Fibroblast of skin of abdomen (primary cell): ENCODE measurements around the gene NIN.
"Not testable (repeated sequence)": the region's sequence is repeated elsewhere in the genome, so short reads cannot be mapped to it uniquely, and the experiment has no call there.

Source experiments
- DNase-seq: peaks from one replicate; pipeline ENCODE4 v3.0.0-alpha.2; 2013

Gene NIN

DNA sequence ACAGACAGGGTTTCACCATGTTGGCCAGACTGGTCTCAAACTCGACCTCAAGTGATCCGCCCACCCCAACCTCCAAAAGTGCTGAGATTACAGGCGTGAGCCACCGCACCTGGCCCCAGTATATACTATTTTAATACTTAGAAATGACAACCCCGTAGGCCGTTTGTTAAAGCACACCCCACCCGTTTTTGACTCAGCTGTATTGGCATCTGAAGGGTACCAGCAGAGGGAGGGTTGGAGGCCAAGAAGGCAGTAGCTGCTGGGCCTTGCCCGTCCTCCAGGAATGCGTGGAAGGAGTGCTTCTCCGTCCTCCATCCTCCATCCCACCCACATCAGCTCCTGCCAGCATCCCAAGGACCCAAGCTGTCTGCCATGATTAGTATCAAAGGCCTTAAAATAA, 6.3 kb upstream of the NIN start:
- no peak for DNase-seq

- no peak for DNase-seq
Observed at GRCh38 chr14:50836515-50836914, 5.6 kb upstream of the NIN start.

GRCh38 chr14:50835280-50835679, 4.3 kb upstream of the NIN start:
- DNase-seq: peak; percentile 59

GRCh38 chr14:50834802-50835276, 3.9 kb upstream of the NIN start:
- no peak for DNase-seq

DNA sequence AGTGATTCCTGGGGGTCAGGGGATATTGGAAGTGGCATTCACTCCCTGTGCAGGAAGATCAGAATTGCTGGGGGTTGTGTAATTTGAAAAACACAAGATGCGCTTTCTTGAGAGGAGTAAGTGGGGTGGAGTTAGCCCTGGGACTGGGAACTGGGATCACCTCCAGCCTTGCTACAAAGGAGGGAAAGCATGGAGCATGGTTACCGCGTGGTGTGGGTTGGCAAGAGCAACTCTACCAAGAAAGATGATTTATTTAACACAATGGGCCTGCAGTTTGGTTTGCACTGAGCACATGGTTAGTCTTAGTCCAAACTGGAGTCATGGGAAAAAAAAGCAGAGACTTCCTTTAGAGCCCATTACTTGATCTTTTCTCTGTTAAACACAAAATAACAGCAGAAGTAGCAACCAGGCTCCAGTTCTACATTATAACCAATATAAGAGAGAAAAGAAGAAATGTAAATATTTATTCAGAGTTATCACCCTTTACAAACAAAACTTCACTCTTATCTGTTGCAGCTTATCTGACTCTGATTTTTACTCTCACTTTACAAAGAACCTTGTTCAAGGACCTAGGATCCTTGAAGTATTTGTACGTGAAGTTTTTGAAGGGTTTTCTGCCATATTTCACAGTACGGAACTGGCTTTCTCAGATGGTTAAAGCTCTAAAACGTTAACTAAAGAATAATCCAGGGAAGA, 2.1 kb upstream of the NIN start:
- no peak for DNase-seq

DNA sequence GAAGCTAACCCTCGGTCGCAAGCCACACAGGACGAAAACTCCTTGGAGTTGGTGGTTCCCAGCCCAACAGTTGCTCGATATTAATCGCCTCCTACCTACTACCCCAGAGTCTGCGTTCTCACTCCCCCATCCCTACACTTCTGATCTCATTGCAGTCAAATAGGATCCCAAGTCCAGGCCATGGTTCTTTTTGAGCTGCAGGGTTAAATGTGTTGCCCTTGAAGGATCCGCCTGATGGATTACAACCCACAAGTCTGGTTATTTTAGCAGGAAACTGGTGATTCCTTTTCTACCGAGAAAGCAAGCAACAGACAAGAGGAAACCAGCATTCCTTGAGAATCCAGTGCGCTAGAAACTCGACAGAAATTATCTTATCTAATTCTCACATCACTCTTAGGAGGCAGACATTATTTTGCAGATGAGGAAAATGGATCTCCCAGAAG, 785 bp upstream of the NIN start:
- no peak for DNase-seq

DNA sequence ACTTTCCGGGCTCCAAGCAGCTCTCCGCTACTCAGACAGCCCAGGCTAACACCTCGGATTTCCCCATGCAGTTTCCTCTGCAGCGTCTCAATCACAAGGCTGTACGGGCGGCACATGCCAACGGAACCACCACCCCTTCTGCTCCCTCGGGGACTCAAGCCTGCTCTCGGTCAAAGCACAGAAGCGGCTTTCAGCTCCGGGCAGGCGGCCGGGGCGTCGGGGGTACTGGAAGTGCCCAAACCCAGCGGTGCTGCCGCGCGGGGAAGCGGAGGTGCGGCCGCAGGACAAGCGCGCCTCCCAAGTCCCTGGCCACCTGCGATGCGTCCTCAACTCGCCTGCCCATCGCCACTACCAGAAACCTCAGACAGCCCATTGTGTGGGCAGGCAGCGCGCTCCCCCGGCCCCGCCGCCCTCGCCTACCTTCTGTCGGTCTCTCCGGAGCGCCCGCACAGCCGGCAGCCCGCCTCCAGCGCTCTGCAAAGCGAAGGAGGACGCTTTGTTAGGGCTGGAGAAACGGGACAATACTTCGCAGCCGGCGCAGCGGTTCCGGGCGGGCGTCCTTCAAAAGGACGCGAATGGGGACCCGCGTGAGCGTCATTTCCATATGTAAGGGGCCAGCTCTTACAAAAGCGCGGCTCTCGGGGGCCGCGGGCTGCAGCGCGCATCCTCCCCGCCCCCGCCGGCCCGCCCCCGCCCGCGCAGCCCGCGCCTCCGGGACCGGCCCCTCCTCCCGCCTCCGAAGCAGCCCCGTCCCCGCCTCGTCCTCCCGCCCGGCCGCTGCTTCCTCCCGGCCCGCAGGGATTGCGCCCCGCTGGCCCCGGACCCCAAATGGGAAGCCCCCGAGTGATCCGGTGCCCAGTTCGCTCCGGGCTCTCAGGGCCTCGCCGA, 674 bp downstream of the NIN start:
- no peak for DNase-seq

DNA sequence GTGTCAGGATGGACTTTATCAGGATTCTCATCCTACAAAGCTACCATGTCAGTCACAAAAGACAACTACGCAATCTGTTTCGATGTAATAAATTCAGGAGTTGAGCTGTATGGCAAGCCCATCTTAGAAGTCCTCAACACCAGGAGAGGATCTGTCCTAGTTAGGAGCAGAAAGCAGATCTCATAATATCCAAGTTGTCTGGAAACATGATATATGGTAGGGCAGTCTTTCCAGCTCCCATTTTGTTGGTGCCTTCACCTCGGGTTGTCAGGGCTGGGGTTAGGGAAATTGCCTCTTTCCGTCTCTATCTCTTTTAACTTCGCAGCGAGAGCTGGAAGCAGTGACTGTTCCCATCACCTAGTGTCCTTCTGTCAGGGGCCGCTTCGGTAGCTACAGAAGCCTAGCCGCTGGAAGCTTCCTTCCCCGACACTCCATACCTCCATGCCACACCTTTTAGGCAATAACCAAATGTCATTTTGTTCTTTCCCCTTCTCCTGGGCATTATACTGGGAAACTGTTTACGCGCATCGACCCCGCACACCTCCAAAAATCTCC, 1.4 kb downstream of the NIN start:
- no peak for DNase-seq

GRCh38 chr14:50828721-50829488, 2.1 kb downstream of the NIN start:
- no peak for DNase-seq

- no peak for DNase-seq
Observed at GRCh38 chr14:50826681-50827080, 4.3 kb downstream of the NIN start.

DNA sequence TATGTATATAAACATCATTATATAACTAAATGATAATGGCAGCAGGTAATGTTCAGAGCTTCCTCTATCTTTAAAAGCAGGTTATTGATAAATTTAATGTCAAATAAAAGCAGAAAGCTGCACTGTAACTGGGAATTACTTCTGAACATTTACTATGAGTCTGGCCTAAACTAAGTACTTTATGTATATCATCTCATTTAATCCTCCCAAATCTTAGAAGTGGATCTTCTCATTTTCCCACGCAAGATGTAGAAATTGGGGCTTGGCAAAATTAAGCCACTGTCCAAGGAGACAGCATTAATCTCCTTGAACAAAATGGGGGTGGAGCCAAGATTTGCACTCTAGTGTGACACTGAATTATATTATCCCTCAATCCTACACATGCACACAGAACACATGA, 5.7 kb downstream of the NIN start:
- DNase-seq: no peak

DNA sequence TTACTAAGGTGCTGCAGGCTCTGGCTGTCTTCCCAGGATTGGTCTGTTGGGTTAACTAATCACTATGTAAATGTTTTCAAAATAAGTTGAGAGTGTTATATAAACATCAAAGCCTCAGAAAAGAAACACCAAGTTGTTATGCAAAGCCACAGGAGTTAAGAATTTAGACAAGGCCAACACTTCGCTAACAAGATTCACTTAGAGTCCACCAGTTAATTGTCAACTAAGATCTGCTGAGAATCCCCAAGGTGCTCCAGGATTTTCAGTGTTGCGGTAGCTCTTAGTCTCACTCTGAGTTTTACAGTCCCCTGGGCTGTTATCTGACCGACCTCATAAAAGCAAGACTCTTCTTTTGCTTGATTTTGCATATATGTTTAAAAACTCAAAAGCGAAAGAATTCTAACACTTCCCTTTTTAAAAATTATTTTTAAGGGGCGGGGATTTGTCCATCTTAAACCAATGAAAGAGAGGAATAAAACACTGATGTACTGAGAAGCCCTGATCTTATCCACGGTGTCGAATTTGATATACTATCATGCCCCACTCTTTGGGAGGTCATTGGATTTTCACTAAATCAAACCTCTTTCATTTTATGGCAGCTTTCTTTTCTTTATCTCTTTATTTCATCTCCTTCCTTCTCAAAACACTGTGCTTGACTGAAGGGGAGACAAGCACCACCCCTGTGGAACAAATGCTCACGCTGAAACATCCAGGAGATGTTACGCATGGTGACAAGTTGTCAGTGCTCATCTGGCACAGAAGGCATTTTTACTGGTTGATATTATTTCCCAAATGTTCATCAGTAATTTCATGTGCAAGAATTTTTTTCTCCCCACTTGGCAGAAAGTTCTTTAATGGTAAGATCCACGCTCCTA, 7.0 kb downstream of the NIN start:
- DNase-seq: no peak

DNA sequence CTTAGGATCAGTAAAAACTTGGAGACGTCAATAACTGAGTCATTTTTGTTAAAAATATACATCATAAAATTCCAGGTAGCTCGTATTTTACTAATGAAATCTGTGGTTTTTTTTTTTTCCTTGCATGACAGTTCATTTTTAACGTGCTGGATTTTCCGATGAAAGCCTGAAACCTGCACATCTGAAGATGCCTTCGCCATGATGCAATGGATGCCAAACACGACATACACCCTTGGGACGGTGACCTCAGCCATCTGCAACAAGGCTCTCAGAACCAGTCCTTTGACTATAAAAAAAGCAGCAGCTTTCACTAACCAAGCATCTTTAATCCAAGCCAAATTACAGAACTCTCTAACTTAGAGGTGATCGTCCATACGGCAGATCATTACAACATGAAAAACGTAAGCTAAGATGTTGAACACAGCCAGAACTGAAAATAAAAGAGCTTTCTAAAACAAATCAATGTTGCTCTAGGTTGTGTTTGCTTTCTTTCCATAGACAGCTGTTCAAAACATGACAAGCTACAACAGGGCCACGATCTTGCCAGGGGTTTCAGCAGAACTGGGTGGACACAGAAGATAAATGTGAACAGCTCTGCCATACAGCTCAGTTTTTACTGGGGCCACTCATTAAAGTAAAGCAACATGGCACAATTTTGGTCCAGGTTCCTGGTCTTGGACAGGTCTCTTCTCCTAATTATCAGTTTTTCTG, 7.8 kb downstream of the NIN start:
- no peak for DNase-seq

- no peak for DNase-seq
Observed at GRCh38 chr14:50822501-50823042, 8.4 kb downstream of the NIN start.

- no peak for DNase-seq
Observed at GRCh38 chr14:50821510-50822464, 9.2 kb downstream of the NIN start.

- DNase-seq: no peak
Observed at GRCh38 chr14:50820786-50821509, 10.0 kb downstream of the NIN start.

GRCh38 chr14:50819303-50819702, 11.7 kb downstream of the NIN start:
- not testable (repeated sequence) for DNase-seq

- DNase-seq: peak; percentile 68
Observed at GRCh38 chr14:50816395-50817047, 14.4 kb downstream of the NIN start.
